Activated naive CD8-positive, alpha-beta T cell (primary cell): ENCODE data around the gene KIRREL3.

Source experiments
- H3K27ac Mint-ChIP-seq: one replicate; pipeline ENCODE4 v1.8.0; 2021; ENCODE audit warnings: mixed read lengths
- H3K27me3 Mint-ChIP-seq: one replicate; pipeline ENCODE4 v1.8.0; 2021; ENCODE audit warnings: mixed read lengths
- H3K36me3 Mint-ChIP-seq: one replicate; pipeline ENCODE4 v1.8.0; 2021; ENCODE audit warnings: mixed read lengths
- H3K4me1 Mint-ChIP-seq: one replicate; pipeline ENCODE4 v1.8.0; 2021; ENCODE audit warnings: low read depth, mixed read lengths
- H3K4me3 Mint-ChIP-seq: one replicate; pipeline ENCODE4 v1.8.0; 2021; ENCODE audit warnings: mild to moderate bottlenecking, mixed read lengths
- H3K9me3 Mint-ChIP-seq: one replicate; pipeline ENCODE4 v1.8.0; 2021; ENCODE audit warnings: low read depth, mixed read lengths

Gene KIRREL3

GRCh38 chr11:126599217-126599897, 401.2 kb downstream of the KIRREL3 start:
- H3K27ac Mint-ChIP-seq: no peak overlapping the region
- no peaks in the 10 kb centered on the region for H3K4me1 Mint-ChIP-seq
- H3K27me3 Mint-ChIP-seq: peaks cover 4% of the 10 kb centered on the region
- H3K4me3 Mint-ChIP-seq: no peak overlapping the region
- H3K36me3 Mint-ChIP-seq: no peaks in the 10 kb centered on the region
- no peaks in the 10 kb centered on the region for H3K9me3 Mint-ChIP-seq

- no peaks in the 10 kb centered on the region for H3K36me3 Mint-ChIP-seq
- H3K9me3 Mint-ChIP-seq: no peaks in the 10 kb centered on the region
- H3K27me3 Mint-ChIP-seq: peaks cover 2% of the 10 kb centered on the region
- H3K4me1 Mint-ChIP-seq: no peaks in the 10 kb centered on the region
- no peak overlapping the region for H3K4me3 Mint-ChIP-seq
- H3K27ac Mint-ChIP-seq: no peak overlapping the region
These were observed 402.0 kb downstream of the KIRREL3 start for GRCh38 chr11:126598344-126599216.

GRCh38 chr11:126597041-126597440, 403.5 kb downstream of the KIRREL3 start:
- Mint-ChIP-seq H3K36me3 (no peaks in the 10 kb centered on the region), H3K4me1 (no peaks in the 10 kb centered on the region), H3K4me3 (no peak overlapping the region), H3K9me3 (no peaks in the 10 kb centered on the region), H3K27ac (no peak overlapping the region), H3K27me3 (peaks cover 2% of the 10 kb centered on the region)

DNA sequence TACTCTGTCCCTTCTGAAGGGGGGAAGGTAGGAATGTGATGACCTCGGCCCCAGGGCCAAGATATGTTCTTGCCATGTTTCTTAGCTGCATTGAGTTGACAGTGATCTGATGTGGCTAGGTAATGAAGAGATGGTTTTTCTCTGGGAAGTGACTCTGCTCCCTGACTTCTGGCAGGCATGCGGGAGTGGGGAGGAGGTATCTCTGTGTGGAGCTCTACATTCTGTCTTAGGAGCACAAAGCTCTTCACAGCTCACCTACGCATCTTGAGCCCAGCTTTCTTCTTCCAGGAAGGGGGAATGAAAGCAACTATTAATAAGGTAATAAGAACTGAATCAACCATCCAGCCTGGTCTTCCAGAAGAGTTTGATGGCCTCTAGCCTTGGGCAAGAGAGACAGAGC, 404.1 kb downstream of the KIRREL3 start:
- Mint-ChIP-seq H3K4me3 (no peak overlapping the region), H3K4me1 (no peaks in the 10 kb centered on the region), H3K27me3 (peaks cover 2% of the 10 kb centered on the region), H3K9me3 (no peaks in the 10 kb centered on the region), H3K27ac (no peak overlapping the region), H3K36me3 (no peaks in the 10 kb centered on the region)

- Mint-ChIP-seq H3K27ac (no peak overlapping the region), H3K36me3 (no peaks in the 10 kb centered on the region), H3K4me1 (no peaks in the 10 kb centered on the region), H3K9me3 (no peaks in the 10 kb centered on the region), H3K27me3 (peaks cover 2% of the 10 kb centered on the region), H3K4me3 (no peak overlapping the region)
These were observed 405.0 kb downstream of the KIRREL3 start for GRCh38 chr11:126595560-126595959.

DNA sequence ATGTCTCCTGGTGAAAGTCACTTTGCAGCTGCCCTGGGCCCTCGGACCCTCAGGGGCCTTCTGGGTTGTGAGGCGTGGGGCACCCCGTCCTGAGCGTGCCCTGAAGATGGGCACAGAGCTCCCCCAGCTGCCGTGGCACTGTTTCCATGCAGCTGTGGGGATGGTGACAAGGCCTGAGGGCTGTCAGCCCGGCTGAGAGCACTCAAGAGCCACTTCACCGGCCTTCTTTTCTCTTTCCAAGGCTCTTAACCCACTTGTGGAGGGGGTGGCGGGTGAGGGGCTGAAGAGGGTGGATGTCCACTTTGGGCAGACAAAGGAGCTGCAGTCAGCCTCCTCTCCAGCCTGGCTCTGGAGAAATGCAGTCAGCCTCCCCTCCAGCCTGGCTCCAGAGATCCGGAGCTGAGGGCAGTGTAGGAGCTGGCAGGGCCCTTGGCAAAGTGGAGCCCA, 405.6 kb downstream of the KIRREL3 start:
- no peaks in the 10 kb centered on the region for H3K36me3 Mint-ChIP-seq
- H3K9me3 Mint-ChIP-seq: no peaks in the 10 kb centered on the region
- no peak overlapping the region for H3K4me3 Mint-ChIP-seq
- no peaks in the 10 kb centered on the region for H3K27me3 Mint-ChIP-seq
- no peak overlapping the region for H3K27ac Mint-ChIP-seq
- H3K4me1 Mint-ChIP-seq: no peaks in the 10 kb centered on the region

- H3K36me3 Mint-ChIP-seq: no peaks in the 10 kb centered on the region
- no peaks in the 10 kb centered on the region for H3K4me1 Mint-ChIP-seq
- H3K9me3 Mint-ChIP-seq: no peaks in the 10 kb centered on the region
- no peak overlapping the region for H3K27ac Mint-ChIP-seq
- no peak overlapping the region for H3K4me3 Mint-ChIP-seq
- no peaks in the 10 kb centered on the region for H3K27me3 Mint-ChIP-seq
These were observed 407.8 kb downstream of the KIRREL3 start for GRCh38 chr11:126592496-126593410.

DNA sequence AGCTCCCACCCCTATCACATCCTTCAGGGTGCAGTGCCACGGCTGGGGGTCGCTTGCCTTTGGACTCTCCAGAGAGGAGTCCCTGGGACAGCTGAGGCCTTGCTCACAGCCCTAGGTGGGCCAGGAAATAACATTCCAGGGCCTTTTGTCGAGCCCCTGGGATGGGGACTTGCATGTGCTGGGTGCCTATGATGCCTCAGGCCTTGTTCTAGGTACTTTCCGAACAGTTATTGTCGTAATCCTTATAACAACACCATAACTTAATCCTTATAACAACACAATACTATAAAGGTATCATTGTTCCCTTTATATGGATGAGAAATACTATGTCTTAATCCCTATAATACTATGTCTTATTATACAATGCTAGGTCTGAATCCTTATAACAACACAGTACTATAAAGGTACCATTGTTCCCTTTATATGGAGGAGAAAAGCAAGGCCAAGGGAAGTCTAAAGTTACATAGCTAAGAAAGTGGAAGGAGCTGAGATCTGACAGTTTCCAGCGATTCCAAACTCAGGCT, 408.5 kb downstream of the KIRREL3 start:
- H3K4me3 Mint-ChIP-seq: no peak overlapping the region
- H3K27ac Mint-ChIP-seq: no peak overlapping the region
- no peaks in the 10 kb centered on the region for H3K4me1 Mint-ChIP-seq
- no peaks in the 10 kb centered on the region for H3K9me3 Mint-ChIP-seq
- no peaks in the 10 kb centered on the region for H3K27me3 Mint-ChIP-seq
- no peaks in the 10 kb centered on the region for H3K36me3 Mint-ChIP-seq

GRCh38 chr11:126589492-126589803, 411.1 kb downstream of the KIRREL3 start:
- H3K4me3 Mint-ChIP-seq: no peak overlapping the region
- no peaks in the 10 kb centered on the region for H3K36me3 Mint-ChIP-seq
- H3K9me3 Mint-ChIP-seq: no peaks in the 10 kb centered on the region
- no peaks in the 10 kb centered on the region for H3K4me1 Mint-ChIP-seq
- H3K27me3 Mint-ChIP-seq: no peaks in the 10 kb centered on the region
- no peak overlapping the region for H3K27ac Mint-ChIP-seq

GRCh38 chr11:126588630-126589491, 411.7 kb downstream of the KIRREL3 start:
- Mint-ChIP-seq H3K4me1 (no peaks in the 10 kb centered on the region), H3K27ac (no peak overlapping the region), H3K36me3 (no peaks in the 10 kb centered on the region)

DNA sequence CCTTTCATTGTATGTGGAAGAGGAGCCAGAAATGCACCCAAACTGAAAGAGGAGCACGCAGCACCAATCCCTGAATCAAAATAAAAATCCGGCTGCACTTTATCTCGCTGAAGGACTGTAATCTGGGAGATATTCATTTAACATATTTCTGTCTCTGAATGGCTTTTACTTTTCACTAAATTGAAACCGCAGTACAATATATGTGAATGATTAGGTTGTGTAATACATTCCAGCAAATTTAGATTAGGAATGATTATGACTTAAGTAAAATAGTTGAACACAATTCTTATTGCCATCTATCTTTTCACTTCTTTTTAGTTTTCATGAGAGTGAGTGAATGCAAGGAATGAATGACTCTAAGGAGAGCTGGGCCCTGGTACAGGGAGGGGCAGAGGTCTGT, 413.0 kb downstream of the KIRREL3 start:
- no peak overlapping the region for H3K27ac Mint-ChIP-seq
- H3K9me3 Mint-ChIP-seq: no peaks in the 10 kb centered on the region
- no peaks in the 10 kb centered on the region for H3K4me1 Mint-ChIP-seq
- no peaks in the 10 kb centered on the region for H3K36me3 Mint-ChIP-seq
- no peak overlapping the region for H3K4me3 Mint-ChIP-seq
- no peaks in the 10 kb centered on the region for H3K27me3 Mint-ChIP-seq

More at GRCh38 chr11:126588630-126589491, 411.7 kb downstream of the KIRREL3 start:
- no peaks in the 10 kb centered on the region for H3K27me3 Mint-ChIP-seq
- no peak overlapping the region for H3K4me3 Mint-ChIP-seq
- H3K9me3 Mint-ChIP-seq: no peaks in the 10 kb centered on the region

GRCh38 chr11:126585774-126586491, 414.6 kb downstream of the KIRREL3 start:
- Mint-ChIP-seq H3K9me3 (no peaks in the 10 kb centered on the region), H3K27ac (no peak overlapping the region), H3K4me3 (no peak overlapping the region), H3K4me1 (no peaks in the 10 kb centered on the region), H3K27me3 (no peaks in the 10 kb centered on the region), H3K36me3 (no peaks in the 10 kb centered on the region)

- Mint-ChIP-seq H3K27me3 (no peaks in the 10 kb centered on the region), H3K4me3 (no peak overlapping the region), H3K36me3 (no peaks in the 10 kb centered on the region), H3K4me1 (no peaks in the 10 kb centered on the region), H3K27ac (no peak overlapping the region), H3K9me3 (no peaks in the 10 kb centered on the region)
These were observed 415.2 kb downstream of the KIRREL3 start for GRCh38 chr11:126585388-126585773.
